ENCODE results near the gene CLIP1.
"Not testable (repeated sequence)": the region's sequence is repeated elsewhere in the genome, so short reads cannot be mapped to it uniquely, and the experiment has no call there.

The CLIP1 gene

GRCh38 chr12:122397981-122398380 lies 24.5 kb downstream of the CLIP1 start:
- not testable (repeated sequence) for DNase-seq (ENCODE audit: low read depth, low spot score)

GRCh38 chr12:122395319-122395718 lies 27.1 kb downstream of the CLIP1 start:
- no peak for DNase-seq (ENCODE audit: low read depth, low spot score)

GRCh38 chr12:122394626-122395194 lies 27.8 kb downstream of the CLIP1 start:
- no peak for DNase-seq (ENCODE audit: low read depth, low spot score)

- no peak for DNase-seq (ENCODE audit: low read depth, low spot score)
Observed at GRCh38 chr12:122393817-122394216, 28.7 kb downstream of the CLIP1 start.

- DNase-seq (ENCODE audit: low read depth, low spot score), result no peak
Observed at GRCh38 chr12:122392411-122392810, 30.1 kb downstream of the CLIP1 start.

GRCh38 chr12:122389677-122390076 lies 32.8 kb downstream of the CLIP1 start:
- no peak for DNase-seq (ENCODE audit: low read depth, low spot score)

GRCh38 chr12:122387887-122388286 lies 34.6 kb downstream of the CLIP1 start:
- no peak for DNase-seq (ENCODE audit: low read depth, low spot score)

- DNase-seq (ENCODE audit: low read depth, low spot score), result no peak
Observed at GRCh38 chr12:122385171-122386016, 37.1 kb downstream of the CLIP1 start.

- DNase-seq (ENCODE audit: low read depth, low spot score), result no peak
Observed at GRCh38 chr12:122382919-122383350, 39.5 kb downstream of the CLIP1 start.

GRCh38 chr12:122381021-122381420 lies 41.4 kb downstream of the CLIP1 start:
- no peak for DNase-seq (ENCODE audit: low read depth, low spot score)

- DNase-seq (ENCODE audit: low read depth, low spot score), result not testable (repeated sequence)
Observed at GRCh38 chr12:122376751-122377150, 45.7 kb downstream of the CLIP1 start.

GRCh38 chr12:122374707-122375106 lies 47.8 kb downstream of the CLIP1 start:
- DNase-seq (ENCODE audit: low read depth, low spot score), result no peak

GRCh38 chr12:122371475-122372045 lies 50.9 kb downstream of the CLIP1 start:
- no peak for DNase-seq (ENCODE audit: low read depth, low spot score)

- DNase-seq (ENCODE audit: low read depth, low spot score), result no peak
Observed at GRCh38 chr12:122368361-122369073, 54.0 kb downstream of the CLIP1 start.

- not testable (repeated sequence) for DNase-seq (ENCODE audit: low read depth, low spot score)
Observed at GRCh38 chr12:122367632-122368031, 54.8 kb downstream of the CLIP1 start.

GRCh38 chr12:122366685-122367475 lies 55.6 kb downstream of the CLIP1 start:
- DNase-seq (ENCODE audit: low read depth, low spot score), result no peak

GRCh38 chr12:122365226-122365625 lies 57.2 kb downstream of the CLIP1 start:
- not testable (repeated sequence) for DNase-seq (ENCODE audit: low read depth, low spot score)

- DNase-seq (ENCODE audit: low read depth, low spot score), result no peak
Observed at GRCh38 chr12:122363782-122364181, 58.7 kb downstream of the CLIP1 start.

GRCh38 chr12:122362755-122363154 lies 59.7 kb downstream of the CLIP1 start:
- DNase-seq (ENCODE audit: low read depth, low spot score), result no peak

- DNase-seq (ENCODE audit: low read depth, low spot score), result not testable (repeated sequence)
Observed at GRCh38 chr12:122358403-122358802, 64.1 kb downstream of the CLIP1 start.

- not testable (repeated sequence) for DNase-seq (ENCODE audit: low read depth, low spot score)
Observed at GRCh38 chr12:122357536-122357935, 64.9 kb downstream of the CLIP1 start.

Measured in activated naive CD8-positive, alpha-beta T cell treated with anti-CD3 and anti-CD28 coated beads, Interleukin-2, amount 50 U/mL, for 16 hours (primary cell).